Activated naive CD8-positive, alpha-beta T cell treated with anti-CD3 and anti-CD28 coated beads, Interleukin-2, amount 10 ng/mL, durations not matched to agents 7 days and 5 days (primary cell): ENCODE data around the gene TUBGCP3. TPM values are rescaled to one million over a fixed set of nuclear protein-coding genes. Genes with fewer than 3 reads are reported as not detected.

Source experiments
- ATAC-seq: fragments of 150-1000 bp; cut with Tn5 transposase; one replicate; pipeline ENCODE4 v1.10.0; 2021; ENCODE audit warnings: low read depth, moderate library complexity
- POLR2A ChIA-PET: fragments of 350-600 bp; sonication (Branson Sonifier 250); formaldehyde crosslinking; loops from one replicate; lab custom pipeline; 2021; ENCODE audit warnings: antibody characterized with exemption; lab: Charles Lee
- DNase-seq: peaks from one replicate; pipeline ENCODE4 v3.0.0; 2021
- H3K27ac Mint-ChIP-seq: one replicate; pipeline ENCODE4 v1.8.0; 2022; ENCODE audit warnings: mild to moderate bottlenecking, mixed read lengths
- H3K27me3 Mint-ChIP-seq: one replicate; pipeline ENCODE4 v1.8.0; 2022; ENCODE audit warnings: mild to moderate bottlenecking, moderate library complexity, mixed read lengths
- H3K36me3 Mint-ChIP-seq: one replicate; pipeline ENCODE4 v1.8.0; 2021; ENCODE audit warnings: mild to moderate bottlenecking, mixed read lengths
- H3K4me1 Mint-ChIP-seq: one replicate; pipeline ENCODE4 v1.8.0; 2021; ENCODE audit warnings: mixed read lengths
- H3K4me3 Mint-ChIP-seq: one replicate; pipeline ENCODE4 v1.8.0; 2022; ENCODE audit warnings: mild to moderate bottlenecking, moderate library complexity, mixed read lengths
- H3K9me3 Mint-ChIP-seq: one replicate; pipeline ENCODE4 v1.8.0; 2021; ENCODE audit warnings: mixed read lengths
- total RNA-seq, 2 experiments: library from RNA; stranded (reverse); gene quantifications; one replicate each; pipeline ENCODE4 v1.2.3, GENCODE V29; 2021

The TUBGCP3 gene
- total RNA-seq, 2 experiments from 2014 or later: 62.4 to 63.3 TPM

- Mint-ChIP-seq H3K4me3 (peak overlapping the region; percentile 76), H3K27ac (no peak overlapping the region), H3K9me3 (no peaks in the 10 kb centered on the region), H3K27me3 (peaks cover 35% of the 10 kb centered on the region), H3K36me3 (no peaks in the 10 kb centered on the region), H3K4me1 (peaks cover 5% of the 10 kb centered on the region)
- POLR2A ChIA-PET: interaction anchor here (1.0 kb wide), 1 partner anchor 18 kb away, joined by 7 read pairs; the partner anchor contains the start of gene TUBGCP3
- DNase-seq: peak; percentile 95
- ATAC-seq: peak; percentile 100
Measured at GRCh38 chr13:112606109-112607001, 18.4 kb upstream of the TUBGCP3 start.

- Mint-ChIP-seq H3K27ac (no peak overlapping the region), H3K36me3 (no peaks in the 10 kb centered on the region), H3K27me3 (peaks cover 35% of the 10 kb centered on the region), H3K4me1 (peaks cover 5% of the 10 kb centered on the region), H3K9me3 (no peaks in the 10 kb centered on the region), H3K4me3 (peak overlapping the region; percentile 76)
- DNase-seq (no peak), ATAC-seq (no peak)
- POLR2A ChIA-PET: interaction anchor here (1.0 kb wide), 1 partner anchor 17 kb away, joined by 7 read pairs; the partner anchor contains the start of gene TUBGCP3
Measured at GRCh38 chr13:112605531-112605990, 17.6 kb upstream of the TUBGCP3 start.

GRCh38 chr13:112603641-112604225 is 15.8 kb upstream of the TUBGCP3 start:
- Mint-ChIP-seq H3K9me3 (no peaks in the 10 kb centered on the region), H3K4me3 (no peak overlapping the region), H3K27ac (no peak overlapping the region), H3K36me3 (no peaks in the 10 kb centered on the region), H3K4me1 (peaks cover 5% of the 10 kb centered on the region), H3K27me3 (peaks cover 32% of the 10 kb centered on the region)
- POLR2A ChIA-PET: no interaction called here
- ATAC-seq (no peak), DNase-seq (no peak)

- DNase-seq: no peak
- no peak overlapping the region for H3K4me3 Mint-ChIP-seq
- H3K27ac Mint-ChIP-seq: no peak overlapping the region
- peaks cover 5% of the 10 kb centered on the region for H3K4me1 Mint-ChIP-seq
- no peaks in the 10 kb centered on the region for H3K9me3 Mint-ChIP-seq
- H3K36me3 Mint-ChIP-seq: no peaks in the 10 kb centered on the region
- H3K27me3 Mint-ChIP-seq: peaks cover 23% of the 10 kb centered on the region
- POLR2A ChIA-PET: no interaction called here
- no peak for ATAC-seq
Measured at GRCh38 chr13:112602189-112602588, 14.2 kb upstream of the TUBGCP3 start.

GRCh38 chr13:112601371-112601770 is 13.4 kb upstream of the TUBGCP3 start:
- POLR2A ChIA-PET: no interaction called here
- Mint-ChIP-seq H3K9me3 (no peaks in the 10 kb centered on the region), H3K4me3 (no peak overlapping the region), H3K27ac (no peak overlapping the region), H3K27me3 (peaks cover 23% of the 10 kb centered on the region), H3K4me1 (peaks cover 5% of the 10 kb centered on the region), H3K36me3 (no peaks in the 10 kb centered on the region)
- ATAC-seq (no peak), DNase-seq (no peak)

- Mint-ChIP-seq H3K9me3 (no peaks in the 10 kb centered on the region), H3K36me3 (no peaks in the 10 kb centered on the region), H3K4me1 (peaks cover 7% of the 10 kb centered on the region), H3K27ac (peak overlapping the region; percentile 8), H3K27me3 (peaks cover 22% of the 10 kb centered on the region), H3K4me3 (no peak overlapping the region)
- POLR2A ChIA-PET: no interaction called here
- ATAC-seq: no peak
- DNase-seq: no peak
Measured at GRCh38 chr13:112596235-112596634, 8.3 kb upstream of the TUBGCP3 start.

- DNase-seq: no peak
- no peak overlapping the region for H3K27ac Mint-ChIP-seq
- no peaks in the 10 kb centered on the region for H3K36me3 Mint-ChIP-seq
- peaks cover 16% of the 10 kb centered on the region for H3K4me1 Mint-ChIP-seq
- POLR2A ChIA-PET: no interaction called here
- H3K27me3 Mint-ChIP-seq: peaks cover 22% of the 10 kb centered on the region
- no peaks in the 10 kb centered on the region for H3K9me3 Mint-ChIP-seq
- no peak overlapping the region for H3K4me3 Mint-ChIP-seq
- ATAC-seq: no peak
Measured at GRCh38 chr13:112592647-112593046, 4.7 kb upstream of the TUBGCP3 start.

- POLR2A ChIA-PET: no interaction called here
- H3K4me1 Mint-ChIP-seq: peaks cover 17% of the 10 kb centered on the region
- no peak for DNase-seq
- ATAC-seq: no peak
- no peak overlapping the region for H3K4me3 Mint-ChIP-seq
- H3K9me3 Mint-ChIP-seq: no peaks in the 10 kb centered on the region
- H3K36me3 Mint-ChIP-seq: no peaks in the 10 kb centered on the region
- H3K27ac Mint-ChIP-seq: no peak overlapping the region
- peaks cover 18% of the 10 kb centered on the region for H3K27me3 Mint-ChIP-seq
Measured at GRCh38 chr13:112592181-112592580, 4.2 kb upstream of the TUBGCP3 start.

- Mint-ChIP-seq H3K36me3 (peaks cover 5% of the 10 kb centered on the region), H3K27me3 (peaks cover 2% of the 10 kb centered on the region), H3K4me1 (peaks cover 26% of the 10 kb centered on the region), H3K9me3 (no peaks in the 10 kb centered on the region), H3K27ac (peak overlapping the region; percentile 90), H3K4me3 (peak overlapping the region; percentile 99)
- DNase-seq (no peak), ATAC-seq (peak; percentile 8)
- POLR2A ChIA-PET: interaction anchor here (0.8 to 1.7 kb wide), 4 partner anchors 11 to 620 kb away, joined by 3 to 7 read pairs (median 4); partner anchors contain the start of gene PCID2
Measured at GRCh38 chr13:112588490-112589297, 741 bp upstream of the TUBGCP3 start.

GRCh38 chr13:112587212-112587763 is 665 bp downstream of the TUBGCP3 start:
- Mint-ChIP-seq H3K36me3 (peaks cover 10% of the 10 kb centered on the region), H3K27me3 (no peaks in the 10 kb centered on the region), H3K4me1 (peaks cover 29% of the 10 kb centered on the region), H3K9me3 (no peaks in the 10 kb centered on the region), H3K4me3 (peak overlapping the region; percentile 99), H3K27ac (peak overlapping the region; percentile 90)
- DNase-seq: peak; percentile 73
- ATAC-seq: peak; percentile 72
- POLR2A ChIA-PET: interaction anchor here (0.8 to 1.7 kb wide), 3 partner anchors 12 to 19 kb away, joined by 3 to 7 read pairs (median 3); no protein-coding TSS in a partner anchor

- ATAC-seq (no peak), DNase-seq (no peak)
- Mint-ChIP-seq H3K4me1 (peaks cover 31% of the 10 kb centered on the region), H3K36me3 (peaks cover 16% of the 10 kb centered on the region), H3K27me3 (no peaks in the 10 kb centered on the region), H3K4me3 (peak overlapping the region; percentile 99), H3K27ac (peak overlapping the region; percentile 90), H3K9me3 (no peaks in the 10 kb centered on the region)
- POLR2A ChIA-PET: no interaction called here
Measured at GRCh38 chr13:112586334-112586960, 1.5 kb downstream of the TUBGCP3 start.

GRCh38 chr13:112583592-112584277 is 4.2 kb downstream of the TUBGCP3 start:
- POLR2A ChIA-PET: no interaction called here
- Mint-ChIP-seq H3K27ac (no peak overlapping the region), H3K4me3 (no peak overlapping the region), H3K36me3 (peaks cover 24% of the 10 kb centered on the region), H3K27me3 (no peaks in the 10 kb centered on the region), H3K4me1 (peaks cover 28% of the 10 kb centered on the region), H3K9me3 (peaks cover 4% of the 10 kb centered on the region)
- ATAC-seq (no peak), DNase-seq (no peak)
